Ovary (tissue), 9 donors: Measurements from ENCODE around the gene EPN1. TPM values are rescaled to one million over a fixed set of nuclear protein-coding genes. Genes with fewer than 3 reads are reported as not detected.
A peak's percentile ranks its signal among the peaks of the same experiment; 100 is the strongest.

Experiments used
- DNase-seq, 5 donors: peaks; one replicate each; pipeline ENCODE4 v3.0.0-alpha.2; 2019 to 2020
- H3K27ac ChIP-seq, 2 donors: fragments of 200-600 bp; one replicate each; pipeline versions ENCODE4 v1.5.1 to v1.8.0; 2019 to 2022
- H3K27me3 ChIP-seq: fragments of 200-600 bp; one replicate; pipeline ENCODE4 v1.8.0; 2022
- H3K36me3 ChIP-seq: fragments of 200-600 bp; sonication (generic); one replicate; pipeline ENCODE4 v1.5.1; 2019
- H3K4me1 ChIP-seq: one replicate; pipeline ENCODE4 v1.8.1; 2013; ENCODE audit warnings: mild to moderate bottlenecking, moderate library complexity; ENCODE audit not compliant: insufficient read depth
- H3K4me3 ChIP-seq: fragments of 200-600 bp; sonication (generic); one replicate; pipeline ENCODE4 v1.5.1; 2017
- H3K9me3 ChIP-seq, 2 donors: fragments of 200-600 bp in 1 of 2; sonication (generic) in 1 of 2; one replicate each; pipeline versions ENCODE4 v1.5.1 to v1.8.1; 2013 to 2019; ENCODE audit warnings: mild to moderate bottlenecking in 1 of 2, moderate library complexity in 1 of 2
- EP300 ChIP-seq: sonication (generic); formaldehyde crosslinking; IDR thresholded peaks from one replicate; pipeline ENCODE4 v1.6.1; 2017; ENCODE audit warnings: antibody characterized with exemption
- POLR2A ChIP-seq: fragments of 450-650 bp; IDR thresholded peaks from one replicate; pipeline ENCODE4 v1.6.1; 2017; ENCODE audit warnings: antibody characterized with exemption, mild to moderate bottlenecking, moderate library complexity
- whole genome bisulfite sequencing, 3 donors: extraction: QIAGEN DNeasy Blood & Tissue Kit in 1 of 3; methylation state at CpG; one replicate each; pipeline versions ENCODE4 v1.1.5 to v1.1.7; 2013 to 2017; 5-methylcytosine and 5-hydroxymethylcytosine counted together
- intact Hi-C, 4 donors: fragments of 100-400 bp; cut with DNase I; formaldehyde crosslinking; loops; one replicate each; pipeline versions ENCODE4 v1.11.0 to v1.15.1; 2022 to 2023
- polyA plus RNA-seq, 2 donors: library from polyadenylated mRNA; stranded (reverse); fragments of 200-250 nt in 1 of 2; fragments of 350-450 nt in 1 of 2; fragmentation: Illumina TruSeq in 1 of 2; extraction: RNeasy Lipid Tissue Mini Kit (QIAGEN cat#74804) in 1 of 2; gene quantifications; one replicate each; pipeline ENCODE4 v1.2.3, GENCODE V29; 2013 to 2014
- total RNA-seq, 7 donors: library from RNA; depleted of rRNA in 2 of 7; stranded (reverse); fragments of >200 nt in 2 of 7; fragmentation: NEBNext Ultra II Directional in 3 of 7; extraction: Animal tissue kit (Norgen Biotek cat#: 25700) in 3 of 7; gene quantifications; one replicate each; pipeline versions ENCODE4 v1.1.0 to v1.2.4, GENCODE V29; 2016 to 2023
- TF ChIP-seq, protein P1 (sequence below), 3 donors: fragments of 450-650 bp in 2 of 3; fragments of 200-600 bp in 1 of 3; IDR thresholded peaks; one replicate each; pipeline versions ENCODE4 v1.5.1 to v1.8.0; 2016 to 2022; ENCODE audit warnings: antibody characterized with exemption in 3 of 3, mild to moderate bottlenecking in 1 of 3
- donor health status: DM: no; HTN: no; CAD: no; lungs with moderate emphysema.
- donor health status: DM: no; HTN: no; CAD: no.
- donor health status: Bipolar disorder and iron deficiency.
- donor health status: DM: yes; HTN: yes; CAD: no.
- donor health status: DM: no; HTN: no; CAD: no.
- donor health status: DM: yes; HTN: yes; CAD: no.

The EPN1 gene
- total and polyA plus RNA-seq, 9 donors = 11.0 to 187 (median 116) TPM

DNA sequence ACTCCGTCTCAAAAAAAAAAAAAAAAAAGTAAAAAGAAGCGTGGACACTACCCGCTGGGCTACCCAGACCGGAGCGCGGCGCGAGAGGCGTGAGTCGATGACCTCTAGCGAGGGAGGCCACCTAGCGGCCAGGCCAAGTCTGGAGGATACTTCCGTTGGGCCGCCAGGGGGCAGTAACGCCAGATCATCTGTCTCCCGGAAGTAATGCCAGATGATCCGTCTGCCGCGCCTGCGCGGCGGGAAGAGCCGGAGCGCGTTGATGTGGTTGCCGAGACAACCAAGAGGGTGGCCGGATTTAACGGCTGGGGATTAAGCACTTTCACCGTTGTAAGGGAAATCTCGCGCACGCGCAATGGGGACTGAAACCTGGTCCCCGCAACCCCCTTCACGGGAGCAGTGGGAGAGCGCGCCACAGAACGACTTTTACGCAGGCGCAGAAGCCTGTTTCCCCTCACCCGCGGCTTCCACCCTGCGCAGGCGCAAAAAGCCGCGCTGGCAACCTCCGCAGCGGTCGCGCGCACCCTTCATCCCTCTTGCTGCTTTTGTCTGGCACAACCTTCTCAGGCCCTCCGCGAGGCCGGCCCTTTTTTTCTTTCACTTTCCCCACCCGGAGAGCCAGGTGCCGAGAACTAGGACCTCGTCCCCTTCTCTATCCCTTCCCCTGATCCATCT lies 21.2 kb upstream of the EPN1 start:
- Histone ChIP-seq H3K4me1 (peaks cover 17% of the 10 kb centered on the region), H3K36me3 (no peaks in the 10 kb centered on the region), H3K27me3 (no peaks in the 10 kb centered on the region), H3K4me3 (peak overlapping the region; percentile 98), H3K27ac (peak overlapping the region; percentile 91 to 99), H3K9me3 (no peaks in the 10 kb centered on the region)
- WGBS, 3 donors = 0 to 1% (median 0%) methylated on average over 57 of the region's 57 CpGs
- TF ChIP-seq EP300 = peak; percentile 12
- peak; percentile 80 for TF ChIP-seq POLR2A
- TF ChIP-seq, protein P1, sequence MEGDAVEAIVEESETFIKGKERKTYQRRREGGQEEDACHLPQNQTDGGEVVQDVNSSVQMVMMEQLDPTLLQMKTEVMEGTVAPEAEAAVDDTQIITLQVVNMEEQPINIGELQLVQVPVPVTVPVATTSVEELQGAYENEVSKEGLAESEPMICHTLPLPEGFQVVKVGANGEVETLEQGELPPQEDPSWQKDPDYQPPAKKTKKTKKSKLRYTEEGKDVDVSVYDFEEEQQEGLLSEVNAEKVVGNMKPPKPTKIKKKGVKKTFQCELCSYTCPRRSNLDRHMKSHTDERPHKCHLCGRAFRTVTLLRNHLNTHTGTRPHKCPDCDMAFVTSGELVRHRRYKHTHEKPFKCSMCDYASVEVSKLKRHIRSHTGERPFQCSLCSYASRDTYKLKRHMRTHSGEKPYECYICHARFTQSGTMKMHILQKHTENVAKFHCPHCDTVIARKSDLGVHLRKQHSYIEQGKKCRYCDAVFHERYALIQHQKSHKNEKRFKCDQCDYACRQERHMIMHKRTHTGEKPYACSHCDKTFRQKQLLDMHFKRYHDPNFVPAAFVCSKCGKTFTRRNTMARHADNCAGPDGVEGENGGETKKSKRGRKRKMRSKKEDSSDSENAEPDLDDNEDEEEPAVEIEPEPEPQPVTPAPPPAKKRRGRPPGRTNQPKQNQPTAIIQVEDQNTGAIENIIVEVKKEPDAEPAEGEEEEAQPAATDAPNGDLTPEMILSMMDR (IDR thresholded peaks at IDR 0.05) = peak; percentile 98 to 100 (median 99)
- peak; percentile 98 to 100 (median 99) for DNase-seq
- intact Hi-C loops = no loop called here

DNA sequence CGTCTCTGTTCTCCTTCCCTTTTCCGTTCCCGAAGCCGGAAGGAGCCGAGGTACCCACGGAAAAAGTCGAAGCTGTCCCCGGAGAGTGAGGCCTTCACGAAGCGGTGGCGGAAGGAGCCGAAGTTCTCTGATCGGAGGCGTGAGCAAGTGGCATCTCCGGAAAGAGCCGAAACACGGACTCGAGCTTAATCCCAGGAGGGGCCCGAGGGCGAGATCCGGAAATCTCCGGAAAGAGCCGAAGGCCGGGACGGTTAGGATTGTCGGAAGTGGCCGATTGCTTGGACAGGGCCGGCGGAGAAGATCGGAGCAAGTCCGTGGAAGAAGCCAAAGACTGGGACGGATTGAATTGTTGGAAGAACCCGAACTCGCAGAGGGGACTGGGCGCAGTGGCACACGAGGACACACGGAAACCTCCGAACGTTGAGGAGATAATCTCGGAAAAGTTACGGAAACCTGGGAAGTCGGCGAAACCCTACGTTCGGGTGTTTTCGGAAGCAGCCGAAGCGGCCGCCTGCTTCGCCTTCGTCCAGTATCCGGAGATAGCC lies 20.6 kb upstream of the EPN1 start:
- Histone ChIP-seq H3K4me1 (peaks cover 18% of the 10 kb centered on the region), H3K9me3 (no peaks in the 10 kb centered on the region), H3K27me3 (no peaks in the 10 kb centered on the region), H3K4me3 (peak overlapping the region; percentile 98), H3K27ac (peak overlapping the region; percentile 91 to 99), H3K36me3 (no peaks in the 10 kb centered on the region)
- TF ChIP-seq, protein P1 (IDR thresholded peaks at IDR 0.05) = no peak
- TF ChIP-seq POLR2A (no peak), EP300 (no peak)
- WGBS, 3 donors = 0% methylated on average over 49 to 52 of the region's 52 CpGs
- intact Hi-C loops = no loop called here
- DNase-seq = peak; percentile 99 to 100 (median 99)

DNA sequence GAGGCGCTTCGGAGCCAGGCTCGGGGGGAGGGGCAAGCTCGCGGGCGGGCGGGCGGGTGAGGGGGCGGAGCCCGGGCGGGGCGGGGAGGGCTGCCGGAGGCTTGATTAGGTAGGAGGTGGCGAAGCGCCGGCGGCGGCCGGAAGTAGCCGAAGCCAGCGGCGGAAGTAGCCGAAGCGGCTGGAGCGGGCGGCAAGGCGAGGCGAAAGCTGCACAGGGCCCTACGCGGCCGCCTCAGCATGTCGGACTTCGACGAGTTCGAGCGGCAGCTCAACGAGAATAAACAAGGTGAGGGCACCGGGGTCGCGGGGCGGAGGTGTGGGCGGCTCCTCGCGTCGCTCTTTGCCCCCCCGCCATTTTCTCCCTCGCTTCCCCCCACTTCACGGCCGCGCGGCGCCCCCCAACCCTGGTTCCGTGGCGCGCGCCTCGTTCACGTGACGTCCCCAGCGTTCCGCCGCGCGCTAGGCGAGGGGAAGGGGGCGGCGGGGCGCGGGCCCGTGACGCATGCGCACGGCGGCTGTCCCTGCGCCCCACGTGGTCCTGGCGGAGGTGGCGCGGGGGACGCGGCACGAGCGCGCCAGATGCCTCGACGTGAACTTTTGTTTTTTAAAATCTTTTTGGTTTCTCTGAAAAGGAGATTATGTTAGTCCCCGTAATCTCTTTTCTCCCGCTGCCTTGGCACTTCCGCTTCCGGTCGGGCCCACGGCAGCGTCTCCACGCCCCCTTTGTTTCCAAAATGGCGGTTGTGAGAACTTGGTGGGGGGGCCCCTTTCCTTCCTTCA lies 20.0 kb upstream of the EPN1 start, which contains the start of gene U2AF2:
Gene U2AF2, plus strand, starts transcription at position 168 of the 780 bp plus-strand sequence. Its CDS starts 70 bp downstream, at position 238.
- WGBS, 3 donors = 0 to 1% (median 0%) methylated on average over 73 to 95 of the region's 95 CpGs
- H3K4me1 ChIP-seq = peaks cover 19% of the 10 kb centered on the region
- intact Hi-C loops = no loop called here
- peak within 1 kb of the TSS; percentile 91 to 99 for H3K27ac ChIP-seq
- peak; percentile 96 to 99 (median 99) for DNase-seq
- TF ChIP-seq, protein P1 (IDR thresholded peaks at IDR 0.05) = peak in 2 of 3 donors; percentile 15 to 20
- TF ChIP-seq EP300 (no peak), POLR2A (peak; percentile 75)
- no peaks in the 10 kb centered on the region for H3K9me3 ChIP-seq
- H3K4me3 ChIP-seq = peak within 1 kb of the TSS; percentile 98
- H3K36me3 ChIP-seq = no peaks in the 10 kb centered on the region
- H3K27me3 ChIP-seq = no peaks in the 10 kb centered on the region

DNA sequence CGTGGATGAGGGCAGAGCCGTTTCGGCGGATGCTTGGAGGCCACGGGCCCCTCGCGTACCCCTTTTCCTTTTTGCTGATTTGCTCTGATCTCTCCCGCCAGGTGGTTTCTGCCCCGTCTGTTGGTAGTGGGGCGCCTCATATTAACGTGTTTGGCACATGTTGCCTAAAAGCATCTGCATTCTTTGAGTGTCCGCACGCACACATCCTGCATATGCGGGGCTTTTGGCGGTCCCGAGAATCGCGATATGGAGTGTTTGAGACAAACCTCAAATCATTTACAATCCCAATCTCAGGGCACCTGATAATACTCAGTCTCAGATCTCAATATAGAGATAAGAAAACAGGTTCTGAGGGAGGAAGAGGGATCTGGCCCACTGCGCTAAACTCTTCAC lies 19.4 kb upstream of the EPN1 start:
- intact Hi-C loops = no loop called here
- 0 to 1% (median 1%) methylated on average over 19 of the region's 19 CpGs for WGBS, 3 donors
- TF ChIP-seq, protein P1 (IDR thresholded peaks at IDR 0.05) = no peak
- no peak for TF ChIP-seq EP300
- no peak for TF ChIP-seq POLR2A
- peaks cover 19% of the 10 kb centered on the region for H3K4me1 ChIP-seq
- DNase-seq = no peak
- H3K27ac ChIP-seq = peak overlapping the region; percentile 91 to 99
- H3K27me3 ChIP-seq = no peaks in the 10 kb centered on the region
- peak overlapping the region; percentile 98 for H3K4me3 ChIP-seq
- no peaks in the 10 kb centered on the region for H3K36me3 ChIP-seq
- no peaks in the 10 kb centered on the region for H3K9me3 ChIP-seq
